Caco-2 (cell line): ENCODE results near the gene ARHGEF12. TPM values are rescaled to one million over a fixed set of nuclear protein-coding genes. Genes with fewer than 3 reads are reported as not detected.

Experiments
- BruUV-seq: library from RNA; stranded (reverse); fragments of 400-500 nt; replicated peaks from 2 replicates; lab custom pipeline; 2021; lab: Mats Ljungman, UMichigan
- CTCF ChIA-PET: fragments of 300-600 bp; sonication (Branson Sonifier 250); formaldehyde crosslinking; loops from one replicate; lab custom pipeline; 2022; ENCODE audit warnings: antibody characterized with exemption; lab: Charles Lee
- POLR2A ChIA-PET: fragments of 300-600 bp; sonication (Branson Sonifier 250); formaldehyde crosslinking; loops from one replicate; lab custom pipeline; 2022; ENCODE audit warnings: antibody characterized with exemption; lab: Charles Lee
- DNase-seq, 2 experiments: peaks; one replicate each; pipeline versions ENCODE4 v3.0.0 to v3.0.0-alpha.2; 2020 to 2022
- H3K27me3 ChIP-seq: replicated peaks from 2 replicates; pipeline ENCODE4 v1.6.0; 2011; ENCODE audit warnings: low read length; ENCODE audit not compliant: control insufficient read depth, insufficient read depth
- H3K36me3 ChIP-seq: 2 replicates; pipeline ENCODE4 v1.5.1; 2011; ENCODE audit warnings: low read length; ENCODE audit not compliant: control insufficient read depth, insufficient read depth
- H3K4me1 ChIP-seq: fragments of 250-450 bp; sonication (Bioruptor Pico); 2 replicates; pipeline ENCODE4 v1.5.1; 2020; ENCODE audit warnings: mild to moderate bottlenecking
- H3K4me3 ChIP-seq: 2 replicates; pipeline ENCODE4 v1.5.1; 2011; ENCODE audit warnings: low read depth, mild to moderate bottlenecking, control low read depth, low read length
- H3K9me3 ChIP-seq: fragments of 250-450 bp; sonication (Bioruptor Pico); 2 replicates; pipeline ENCODE4 v1.5.1; 2020; ENCODE audit warnings: mild to moderate bottlenecking, moderate library complexity
- H3K27ac Mint-ChIP-seq: one replicate; pipeline ENCODE4 v1.8.0; 2022; ENCODE audit warnings: mixed read lengths; ENCODE audit not compliant: unreplicated experiment
- H3K27me3 Mint-ChIP-seq: one replicate; pipeline ENCODE4 v1.8.0; 2022; ENCODE audit warnings: mixed read lengths; ENCODE audit not compliant: insufficient read depth, unreplicated experiment
- H3K36me3 Mint-ChIP-seq: one replicate; pipeline ENCODE4 v1.8.0; 2022; ENCODE audit warnings: mild to moderate bottlenecking, mixed read lengths; ENCODE audit not compliant: insufficient read depth, unreplicated experiment
- H3K4me1 Mint-ChIP-seq: one replicate; pipeline ENCODE4 v1.8.0; 2022; ENCODE audit warnings: low read depth, mixed read lengths; ENCODE audit not compliant: unreplicated experiment
- H3K4me3 Mint-ChIP-seq: one replicate; pipeline ENCODE4 v1.8.0; 2022; ENCODE audit warnings: mild to moderate bottlenecking, moderate library complexity, mixed read lengths; ENCODE audit not compliant: unreplicated experiment
- H3K9me3 Mint-ChIP-seq: one replicate; pipeline ENCODE4 v1.8.0; 2022; ENCODE audit warnings: mixed read lengths; ENCODE audit not compliant: unreplicated experiment
- intact Hi-C: fragments of 100-400 bp; cut with micrococcal nuclease; formaldehyde crosslinking; loops from one replicate; pipeline ENCODE4 v1.10.0; 2022; ENCODE audit not compliant: unreplicated experiment
- total RNA-seq: library from RNA; stranded (reverse); gene quantifications from 2 replicates; pipeline ENCODE4 v1.2.3, GENCODE V29; 2022
- TF ChIP-seq, protein P1 (sequence below), 2 experiments: fragments of 200-600 bp in 1 of 2; IDR thresholded peaks; 1 replicate in 1 of 2; 2 replicates in 1 of 2; pipeline versions ENCODE4 v1.5.1 to v1.8.0; 2011 to 2022; ENCODE audit warnings: antibody characterized with exemption in 1 of 2, control low read depth in 1 of 2, inconsistent platforms in 1 of 2, low read depth in 1 of 2, low read length in 1 of 2, mild to moderate bottlenecking in 1 of 2, moderate library complexity in 1 of 2; ENCODE audit not compliant: insufficient read depth in 1 of 2, severe bottlenecking in 1 of 2, unreplicated experiment in 1 of 2

Gene ARHGEF12
- total RNA-seq, 1 experiment from 2014 or later: 89.3 TPM

DNA sequence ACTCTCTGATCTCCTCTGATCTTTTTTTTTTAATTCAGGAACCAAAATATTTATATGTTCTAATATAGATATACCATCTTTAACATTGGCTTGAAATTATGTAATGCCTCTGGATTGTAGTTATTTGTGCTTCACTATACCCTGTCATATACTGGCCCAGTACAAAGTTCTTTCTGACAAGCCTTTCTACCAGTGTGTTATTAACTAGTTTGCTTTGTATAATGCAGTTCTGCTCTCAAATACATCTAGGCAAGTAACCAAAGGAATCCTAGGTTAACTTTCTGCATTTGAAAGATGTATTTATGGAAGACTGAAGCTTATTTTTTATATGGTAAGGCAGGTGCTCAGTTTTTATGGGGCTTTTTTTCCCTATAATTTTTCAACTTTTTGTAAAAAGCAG lies 36.1 kb downstream of the ARHGEF12 start:
- DNase-seq: no peak
- intact Hi-C loops: no loop called here

DNA sequence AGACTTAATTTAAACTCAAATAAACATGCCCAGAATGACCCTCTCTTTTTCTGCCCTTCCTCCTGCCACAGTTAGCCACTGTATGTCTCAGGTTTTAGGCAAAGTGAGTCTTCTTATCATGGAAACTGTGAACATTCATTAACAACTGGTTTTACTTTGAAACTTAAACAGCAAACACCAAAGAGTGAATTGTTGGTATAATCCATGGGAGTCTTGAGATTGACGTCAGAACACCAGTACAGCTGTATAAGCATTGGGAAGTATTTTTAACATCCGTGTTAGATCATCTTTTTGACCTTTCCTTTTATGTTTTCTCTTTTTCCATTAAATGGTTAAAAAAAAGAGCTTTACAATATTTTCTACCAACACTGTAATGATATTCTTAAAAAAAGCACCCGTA lies 38.9 kb downstream of the ARHGEF12 start:
- BruUV-seq: no TSS peak
- ChIA-PET CTCF (interaction anchor here (0.6 kb wide), 1 partner anchor 68 kb away, joined by 4 read pairs; no protein-coding TSS in a partner anchor), POLR2A (no interaction called here)
- intact Hi-C loops: no loop called here
- Histone ChIP-seq H3K4me1 (peaks cover 20% of the 10 kb centered on the region), H3K9me3 (peaks cover 3% of the 10 kb centered on the region; the same call in 1 of the 2 replicates), H3K27me3 (no peaks in the 10 kb centered on the region), H3K36me3 (no peaks in the 10 kb centered on the region), H3K4me3 (no peak overlapping the region)
- H3K27me3 Mint-ChIP-seq: no peaks in the 10 kb centered on the region
- peaks cover 14% of the 10 kb centered on the region for H3K9me3 Mint-ChIP-seq
- peaks cover 6% of the 10 kb centered on the region for H3K36me3 Mint-ChIP-seq
- TF ChIP-seq, protein P1, sequence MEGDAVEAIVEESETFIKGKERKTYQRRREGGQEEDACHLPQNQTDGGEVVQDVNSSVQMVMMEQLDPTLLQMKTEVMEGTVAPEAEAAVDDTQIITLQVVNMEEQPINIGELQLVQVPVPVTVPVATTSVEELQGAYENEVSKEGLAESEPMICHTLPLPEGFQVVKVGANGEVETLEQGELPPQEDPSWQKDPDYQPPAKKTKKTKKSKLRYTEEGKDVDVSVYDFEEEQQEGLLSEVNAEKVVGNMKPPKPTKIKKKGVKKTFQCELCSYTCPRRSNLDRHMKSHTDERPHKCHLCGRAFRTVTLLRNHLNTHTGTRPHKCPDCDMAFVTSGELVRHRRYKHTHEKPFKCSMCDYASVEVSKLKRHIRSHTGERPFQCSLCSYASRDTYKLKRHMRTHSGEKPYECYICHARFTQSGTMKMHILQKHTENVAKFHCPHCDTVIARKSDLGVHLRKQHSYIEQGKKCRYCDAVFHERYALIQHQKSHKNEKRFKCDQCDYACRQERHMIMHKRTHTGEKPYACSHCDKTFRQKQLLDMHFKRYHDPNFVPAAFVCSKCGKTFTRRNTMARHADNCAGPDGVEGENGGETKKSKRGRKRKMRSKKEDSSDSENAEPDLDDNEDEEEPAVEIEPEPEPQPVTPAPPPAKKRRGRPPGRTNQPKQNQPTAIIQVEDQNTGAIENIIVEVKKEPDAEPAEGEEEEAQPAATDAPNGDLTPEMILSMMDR (IDR thresholded peaks at IDR 0.05; ENCODE audit: insufficient read depth in 1 of 2, low read depth in 1 of 2, low read length in 1 of 2, severe bottlenecking in 1 of 2, unreplicated experiment in 1 of 2): no peak
- peaks cover 23% of the 10 kb centered on the region for H3K4me1 Mint-ChIP-seq
- no peak for DNase-seq
- no peak overlapping the region for H3K27ac Mint-ChIP-seq
- H3K4me3 Mint-ChIP-seq: no peak overlapping the region

More for the DNA sequence above, 36.1 kb downstream of the ARHGEF12 start:
- POLR2A ChIA-PET: no interaction called here
- TF ChIP-seq, protein P1 (IDR thresholded peaks at IDR 0.05; ENCODE audit: insufficient read depth in 1 of 2, low read depth in 1 of 2, low read length in 1 of 2, severe bottlenecking in 1 of 2, unreplicated experiment in 1 of 2): no peak
- peaks cover 20% of the 10 kb centered on the region for H3K4me1 ChIP-seq
- H3K9me3 ChIP-seq: no peaks in the 10 kb centered on the region
- no peak overlapping the region for H3K4me3 ChIP-seq
- H3K9me3 Mint-ChIP-seq: no peaks in the 10 kb centered on the region
- H3K36me3 ChIP-seq: no peaks in the 10 kb centered on the region
- peaks cover 23% of the 10 kb centered on the region for H3K4me1 Mint-ChIP-seq
- no peaks in the 10 kb centered on the region for H3K27me3 ChIP-seq
- H3K36me3 Mint-ChIP-seq: no peaks in the 10 kb centered on the region
- H3K4me3 Mint-ChIP-seq: no peak overlapping the region
- BruUV-seq: no TSS peak
- CTCF ChIA-PET: interaction anchor here (0.6 kb wide), 1 partner anchor 21 kb away, joined by 3 read pairs; no protein-coding TSS in a partner anchor
- no peaks in the 10 kb centered on the region for H3K27me3 Mint-ChIP-seq
- no peak overlapping the region for H3K27ac Mint-ChIP-seq

- H3K9me3 Mint-ChIP-seq: peaks cover 14% of the 10 kb centered on the region
- H3K4me3 Mint-ChIP-seq: no peak overlapping the region
- Histone ChIP-seq H3K4me3 (no peak overlapping the region), H3K9me3 (peaks cover 3% of the 10 kb centered on the region; the same call in 1 of the 2 replicates), H3K36me3 (no peaks in the 10 kb centered on the region), H3K4me1 (peaks cover 13% of the 10 kb centered on the region), H3K27me3 (no peaks in the 10 kb centered on the region)
- TF ChIP-seq, protein P1 (IDR thresholded peaks at IDR 0.05; ENCODE audit: insufficient read depth in 1 of 2, low read depth in 1 of 2, low read length in 1 of 2, severe bottlenecking in 1 of 2, unreplicated experiment in 1 of 2): no peak
- ChIA-PET CTCF (no interaction called here), POLR2A (interaction anchor here (1.0 kb wide), 1 partner anchor 39 kb away, joined by 3 read pairs; no protein-coding TSS in a partner anchor)
- intact Hi-C loops: no loop called here
- DNase-seq: no peak
- no TSS peak for BruUV-seq
- H3K36me3 Mint-ChIP-seq: peaks cover 6% of the 10 kb centered on the region
- no peaks in the 10 kb centered on the region for H3K27me3 Mint-ChIP-seq
- no peak overlapping the region for H3K27ac Mint-ChIP-seq
- peaks cover 18% of the 10 kb centered on the region for H3K4me1 Mint-ChIP-seq
These were observed 40.5 kb downstream of the ARHGEF12 start for GRCh38 chr11:120376547-120377182.
